ENCODE data around the gene KRT1. TPM values are rescaled to one million over a fixed set of nuclear protein-coding genes. Genes with fewer than 3 reads are reported as not detected.

Gene KRT1
- total RNA-seq, 1 donor from 2014 or later: not detected

- peaks cover 38% of the 10 kb centered on the region for H3K27me3 Mint-ChIP-seq (ENCODE audit: low read depth)
- TF ChIP-seq CTCF (conservative IDR thresholded peaks at IDR 0.05): no peak
- H3K4me3 Mint-ChIP-seq: no peak overlapping the region
- DNase-seq (ENCODE audit: low read depth, low spot score): no peak
- no peaks in the 10 kb centered on the region for H3K36me3 Mint-ChIP-seq (ENCODE audit: low read depth)
- no peaks in the 10 kb centered on the region for H3K9me3 Mint-ChIP-seq
- H3K4me1 Mint-ChIP-seq: no peaks in the 10 kb centered on the region
- no peak overlapping the region for H3K27ac Mint-ChIP-seq (ENCODE audit: unreplicated experiment)
Observed at GRCh38 chr12:52661668-52662067, 18.5 kb downstream of the KRT1 start.

GRCh38 chr12:52660934-52661499, 19.2 kb downstream of the KRT1 start:
- no peak for TF ChIP-seq CTCF (conservative IDR thresholded peaks at IDR 0.05)
- no peak overlapping the region for H3K27ac Mint-ChIP-seq (ENCODE audit: unreplicated experiment)
- H3K27me3 Mint-ChIP-seq (ENCODE audit: low read depth): peaks cover 38% of the 10 kb centered on the region
- H3K9me3 Mint-ChIP-seq: no peaks in the 10 kb centered on the region
- no peaks in the 10 kb centered on the region for H3K36me3 Mint-ChIP-seq (ENCODE audit: low read depth)
- no peak overlapping the region for H3K4me3 Mint-ChIP-seq
- DNase-seq (ENCODE audit: low read depth, low spot score): no peak
- no peaks in the 10 kb centered on the region for H3K4me1 Mint-ChIP-seq

DNA sequence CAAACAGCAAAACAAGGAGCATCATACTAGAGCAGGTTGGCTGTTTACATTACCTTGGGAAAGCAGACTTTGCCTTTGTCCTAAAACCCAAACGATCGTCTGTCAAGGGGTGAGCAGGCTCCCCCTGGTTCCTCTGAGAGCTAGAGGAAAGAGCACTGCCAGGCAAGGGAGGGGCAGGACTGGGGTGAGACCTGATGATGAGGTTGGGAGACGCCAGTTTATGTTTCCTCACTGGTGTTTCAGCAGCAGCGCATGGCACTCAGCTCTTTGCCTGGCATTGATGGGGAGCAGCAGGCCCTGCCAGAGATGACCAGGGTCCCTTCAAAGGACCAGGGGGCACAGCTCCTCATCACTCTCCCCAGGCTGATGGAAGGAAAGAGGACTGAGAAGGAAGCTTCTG, 20.3 kb downstream of the KRT1 start:
- no peaks in the 10 kb centered on the region for H3K4me1 Mint-ChIP-seq
- no peak overlapping the region for H3K4me3 Mint-ChIP-seq
- no peaks in the 10 kb centered on the region for H3K9me3 Mint-ChIP-seq
- no peak for DNase-seq (ENCODE audit: low read depth, low spot score)
- no peaks in the 10 kb centered on the region for H3K36me3 Mint-ChIP-seq (ENCODE audit: low read depth)
- peaks cover 37% of the 10 kb centered on the region for H3K27me3 Mint-ChIP-seq (ENCODE audit: low read depth)
- no peak overlapping the region for H3K27ac Mint-ChIP-seq (ENCODE audit: unreplicated experiment)
- no peak for TF ChIP-seq CTCF (conservative IDR thresholded peaks at IDR 0.05)

GRCh38 chr12:52659395-52659794, 20.8 kb downstream of the KRT1 start:
- peaks cover 40% of the 10 kb centered on the region for H3K27me3 Mint-ChIP-seq (ENCODE audit: low read depth)
- no peak for TF ChIP-seq CTCF (conservative IDR thresholded peaks at IDR 0.05)

GRCh38 chr12:52658196-52658595, 22.0 kb downstream of the KRT1 start:
- H3K4me3 Mint-ChIP-seq: no peak overlapping the region
- TF ChIP-seq CTCF (conservative IDR thresholded peaks at IDR 0.05): no peak
- H3K27me3 Mint-ChIP-seq (ENCODE audit: low read depth): peaks cover 46% of the 10 kb centered on the region
- DNase-seq (ENCODE audit: low read depth, low spot score): no peak
- H3K27ac Mint-ChIP-seq (ENCODE audit: unreplicated experiment): no peak overlapping the region
- H3K36me3 Mint-ChIP-seq (ENCODE audit: low read depth): no peaks in the 10 kb centered on the region
- H3K9me3 Mint-ChIP-seq: no peaks in the 10 kb centered on the region
- H3K4me1 Mint-ChIP-seq: no peaks in the 10 kb centered on the region

More at GRCh38 chr12:52659395-52659794, 20.8 kb downstream of the KRT1 start:
- no peak for DNase-seq (ENCODE audit: low read depth, low spot score)
- no peaks in the 10 kb centered on the region for H3K4me1 Mint-ChIP-seq
- H3K9me3 Mint-ChIP-seq: no peaks in the 10 kb centered on the region
- no peaks in the 10 kb centered on the region for H3K36me3 Mint-ChIP-seq (ENCODE audit: low read depth)
- H3K27ac Mint-ChIP-seq (ENCODE audit: unreplicated experiment): no peak overlapping the region
- H3K4me3 Mint-ChIP-seq: no peak overlapping the region
